Measurements from ENCODE around the gene AACS. TPM values are rescaled to one million over a fixed set of nuclear protein-coding genes. Genes with fewer than 3 reads are reported as not detected.

Gene AACS
- total and polyA plus RNA-seq, 2 of the 4 experiments (the other 2 are of a cell fraction) = 22.0 to 24.9 TPM

DNA sequence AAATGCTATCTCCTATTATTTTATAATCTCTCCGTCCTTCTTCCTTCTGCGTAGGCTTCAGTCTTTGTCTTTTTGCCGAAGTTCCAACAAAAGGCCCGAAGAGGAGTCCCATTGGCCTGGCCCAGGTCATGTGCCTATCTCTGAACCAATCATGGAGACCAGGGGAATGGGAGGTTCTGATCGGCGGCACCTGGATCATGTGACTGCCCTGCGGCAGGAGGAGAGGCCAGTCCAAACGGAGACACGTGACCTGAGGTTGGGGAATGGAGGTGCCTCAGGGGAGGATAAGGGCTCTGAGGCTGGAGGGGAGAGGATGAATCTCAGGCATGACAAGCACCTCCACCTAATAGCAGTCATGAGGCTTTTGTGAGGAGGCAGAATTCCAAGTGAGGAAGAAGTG lies 86.0 kb downstream of the AACS start:
- no peak overlapping the region for H4K8ac ChIP-seq (ENCODE audit: low read depth in 2 of 2, low read length in 2 of 2)
- H3K4me1 ChIP-seq (ENCODE audit: control insufficient read depth, insufficient read depth, low read length) = no peaks in the 10 kb centered on the region
- no peak overlapping the region for H3K4ac ChIP-seq (ENCODE audit: low read depth, low read length)
- no peak overlapping the region for H2BK5ac ChIP-seq (ENCODE audit: low read depth, low read length, poor library complexity, severe bottlenecking)
- ChIA-PET POLR2A (ENCODE audit: unreplicated experiment) (no interaction called here), CTCF (no interaction called here)
- no peak overlapping the region for H3K14ac ChIP-seq (replicated peaks; ENCODE audit: low read depth, low read length)
- no peaks in the 10 kb centered on the region for H3K36me3 ChIP-seq (ENCODE audit: control insufficient read depth, insufficient read depth, low read length)
- H3K4me2 ChIP-seq (ENCODE audit: low read depth, low read length) = no peak overlapping the region
- H3K9me3 ChIP-seq (ENCODE audit: control insufficient read depth, insufficient read depth, low read length) = no peaks in the 10 kb centered on the region
- H3K18ac ChIP-seq (ENCODE audit: low read depth, low read length) = no peak overlapping the region
- no peaks in the 10 kb centered on the region for H3K9me1 ChIP-seq (ENCODE audit: insufficient read depth, low read length)
- BruUV-seq (replicated peaks) = no TSS peak
- no peak overlapping the region for H3K56ac ChIP-seq (ENCODE audit: extremely low read depth, insufficient read depth, low read length)
- no peak overlapping the region for H2AK5ac ChIP-seq (ENCODE audit: low read depth, low read length)
- no peak overlapping the region for H3K4me3 ChIP-seq (ENCODE audit: insufficient read depth, low read depth, low read length)
- no CpG with 5 or more reads among the region's 9 CpGs for WGBS, 2 experiments (ENCODE audit: extremely low coverage in 2 of 2, insufficient read length in 1 of 2)
- dilution Hi-C loops (cut with HindIII; ENCODE audit: low sequenced_read_pairs, unreplicated experiment) = no loop called here
- H2AK9ac ChIP-seq (replicated peaks; ENCODE audit: low read depth, low read length, poor library complexity) = no peak overlapping the region
- no peaks in the 10 kb centered on the region for H4K20me1 ChIP-seq (ENCODE audit: insufficient read depth, low read length)
- H3K79me1 ChIP-seq (ENCODE audit: low read depth in 1 of 2, low read length in 2 of 2) = no peaks in the 10 kb centered on the region
- peaks cover 2% of the 10 kb centered on the region; the same call in 1 of the 2 replicates for H3K27me3 ChIP-seq (ENCODE audit: control insufficient read depth, insufficient read depth, low read length)
- no peak overlapping the region for H4K91ac ChIP-seq (ENCODE audit: insufficient read depth, low read depth, low read length)
- in situ Hi-C loops (cut with MboI; ENCODE audit: low sequenced_read_pairs) = no loop called here
- no peak overlapping the region for H2BK20ac ChIP-seq (ENCODE audit: low read depth, low read length)
- no peak overlapping the region for H3K23ac ChIP-seq (ENCODE audit: low read depth, low read length)
- no peak for DNase-seq
- no peak overlapping the region for H3K27ac ChIP-seq (ENCODE audit: insufficient read depth, low read length)
- intact Hi-C loops (cut with micrococcal nuclease) = no loop called here
- no peak overlapping the region for H4K5ac ChIP-seq (ENCODE audit: low read depth, low read length)
- no peak for ATAC-seq (ENCODE audit: low read depth)
- no peak overlapping the region for H2AFZ ChIP-seq (replicated peaks; ENCODE audit: low read length, poor library complexity)
- H2BK120ac ChIP-seq (ENCODE audit: low read depth, low read length) = no peak overlapping the region
- H3K9ac ChIP-seq (ENCODE audit: low read depth, low read length) = no peak overlapping the region
- no peak for TF ChIP-seq RFX5 (IDR thresholded peaks at IDR 0.05; ENCODE audit: low read depth, low read length)
- TF ChIP-seq CEBPB (IDR thresholded peaks at IDR 0.05; ENCODE audit: low read depth, low read length) = no peak
- no peak for TF ChIP-seq BHLHE40 (IDR thresholded peaks at IDR 0.05; ENCODE audit: low read depth, low read length)
- TF ChIP-seq, protein P1, sequence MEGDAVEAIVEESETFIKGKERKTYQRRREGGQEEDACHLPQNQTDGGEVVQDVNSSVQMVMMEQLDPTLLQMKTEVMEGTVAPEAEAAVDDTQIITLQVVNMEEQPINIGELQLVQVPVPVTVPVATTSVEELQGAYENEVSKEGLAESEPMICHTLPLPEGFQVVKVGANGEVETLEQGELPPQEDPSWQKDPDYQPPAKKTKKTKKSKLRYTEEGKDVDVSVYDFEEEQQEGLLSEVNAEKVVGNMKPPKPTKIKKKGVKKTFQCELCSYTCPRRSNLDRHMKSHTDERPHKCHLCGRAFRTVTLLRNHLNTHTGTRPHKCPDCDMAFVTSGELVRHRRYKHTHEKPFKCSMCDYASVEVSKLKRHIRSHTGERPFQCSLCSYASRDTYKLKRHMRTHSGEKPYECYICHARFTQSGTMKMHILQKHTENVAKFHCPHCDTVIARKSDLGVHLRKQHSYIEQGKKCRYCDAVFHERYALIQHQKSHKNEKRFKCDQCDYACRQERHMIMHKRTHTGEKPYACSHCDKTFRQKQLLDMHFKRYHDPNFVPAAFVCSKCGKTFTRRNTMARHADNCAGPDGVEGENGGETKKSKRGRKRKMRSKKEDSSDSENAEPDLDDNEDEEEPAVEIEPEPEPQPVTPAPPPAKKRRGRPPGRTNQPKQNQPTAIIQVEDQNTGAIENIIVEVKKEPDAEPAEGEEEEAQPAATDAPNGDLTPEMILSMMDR (conservative IDR thresholded peaks at IDR 0.05; ENCODE audit: low read depth, low read length) = no peak
- TF ChIP-seq FOS (IDR thresholded peaks at IDR 0.05; ENCODE audit: low read depth, low read length) = no peak
- TF ChIP-seq NFE2L2 (IDR thresholded peaks at IDR 0.05; ENCODE audit: low read depth, low read length) = no peak
- no peak for TF ChIP-seq MAFK (IDR thresholded peaks at IDR 0.05; ENCODE audit: low read depth, low read length)
- TF ChIP-seq MAZ (IDR thresholded peaks at IDR 0.05; ENCODE audit: borderline replicate concordance, low read depth, low read length) = no peak
- TF ChIP-seq, protein P2, sequence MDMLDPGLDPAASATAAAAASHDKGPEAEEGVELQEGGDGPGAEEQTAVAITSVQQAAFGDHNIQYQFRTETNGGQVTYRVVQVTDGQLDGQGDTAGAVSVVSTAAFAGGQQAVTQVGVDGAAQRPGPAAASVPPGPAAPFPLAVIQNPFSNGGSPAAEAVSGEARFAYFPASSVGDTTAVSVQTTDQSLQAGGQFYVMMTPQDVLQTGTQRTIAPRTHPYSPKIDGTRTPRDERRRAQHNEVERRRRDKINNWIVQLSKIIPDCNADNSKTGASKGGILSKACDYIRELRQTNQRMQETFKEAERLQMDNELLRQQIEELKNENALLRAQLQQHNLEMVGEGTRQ (IDR thresholded peaks at IDR 0.05; ENCODE audit: low read depth, low read length) = no peak
- TF ChIP-seq SMC3 (IDR thresholded peaks at IDR 0.05; ENCODE audit: low read depth, low read length) = no peak
- TF ChIP-seq, protein P3, sequence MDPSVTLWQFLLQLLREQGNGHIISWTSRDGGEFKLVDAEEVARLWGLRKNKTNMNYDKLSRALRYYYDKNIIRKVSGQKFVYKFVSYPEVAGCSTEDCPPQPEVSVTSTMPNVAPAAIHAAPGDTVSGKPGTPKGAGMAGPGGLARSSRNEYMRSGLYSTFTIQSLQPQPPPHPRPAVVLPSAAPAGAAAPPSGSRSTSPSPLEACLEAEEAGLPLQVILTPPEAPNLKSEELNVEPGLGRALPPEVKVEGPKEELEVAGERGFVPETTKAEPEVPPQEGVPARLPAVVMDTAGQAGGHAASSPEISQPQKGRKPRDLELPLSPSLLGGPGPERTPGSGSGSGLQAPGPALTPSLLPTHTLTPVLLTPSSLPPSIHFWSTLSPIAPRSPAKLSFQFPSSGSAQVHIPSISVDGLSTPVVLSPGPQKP (IDR thresholded peaks at IDR 0.05; ENCODE audit: borderline replicate concordance, low read depth, low read length) = no peak
- TF ChIP-seq RCOR1 (IDR thresholded peaks at IDR 0.05; ENCODE audit: insufficient replicate concordance, low read length) = no peak
- TF ChIP-seq CHD1 (IDR thresholded peaks at IDR 0.05; ENCODE audit: low read depth, low read length) = no peak
- no peak overlapping the region for H2BK15ac ChIP-seq (ENCODE audit: low read depth, low read length)
